GM10266 (cell line): Measurements from ENCODE around the gene ARFGEF3.

Experiments used
- DNase-seq: peaks from one replicate; pipeline ENCODE4 v3.0.0; 2012; ENCODE audit errors: extremely low spot score
- TF ChIP-seq, protein P1 (sequence below): IDR thresholded peaks from 2 replicates; pipeline ENCODE4 v1.5.1; 2012; ENCODE audit warnings: mild to moderate bottlenecking, low read depth; ENCODE audit not compliant: control insufficient read depth, insufficient read depth; ENCODE audit errors: missing control alignments

ARFGEF3 gene

DNA sequence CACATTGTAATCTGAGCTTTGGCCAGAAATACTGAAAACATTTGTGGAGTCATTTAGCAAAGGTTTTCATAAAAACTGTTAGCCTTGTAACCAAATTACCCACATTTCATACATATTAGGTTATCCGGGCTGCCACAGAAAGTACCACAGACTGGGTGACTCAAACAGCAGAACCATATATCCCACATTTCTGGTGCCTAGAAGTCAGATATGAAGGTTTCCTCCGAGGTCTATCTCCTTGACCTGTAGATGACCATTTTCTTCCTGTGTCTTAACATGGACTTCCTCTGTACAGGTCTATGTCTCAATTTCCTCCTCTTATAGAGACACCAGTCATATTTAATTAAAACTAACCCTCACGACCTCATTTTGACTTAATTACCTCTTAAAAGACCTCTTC lies 166.5 kb downstream of the ARFGEF3 start:
- DNase-seq: no peak

DNA sequence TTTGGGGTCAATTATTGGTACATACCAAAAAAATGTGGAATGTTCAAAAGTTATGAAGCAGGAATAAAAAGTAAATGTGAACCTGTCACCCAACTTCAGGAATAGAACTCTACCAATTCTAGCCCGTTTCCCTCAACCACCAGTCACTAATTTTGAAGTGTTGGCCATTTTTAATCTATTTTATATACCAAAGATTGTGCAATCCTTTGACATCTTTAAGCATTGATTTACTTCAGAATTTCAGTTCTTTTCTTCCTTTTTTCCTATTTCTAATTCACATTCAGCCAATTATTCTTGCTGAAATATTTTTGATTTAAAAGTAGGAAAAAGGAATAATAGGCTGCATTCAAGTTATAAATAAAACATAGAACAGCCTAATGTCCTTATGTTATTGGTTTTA lies 169.0 kb downstream of the ARFGEF3 start:
- TF ChIP-seq, protein P1, sequence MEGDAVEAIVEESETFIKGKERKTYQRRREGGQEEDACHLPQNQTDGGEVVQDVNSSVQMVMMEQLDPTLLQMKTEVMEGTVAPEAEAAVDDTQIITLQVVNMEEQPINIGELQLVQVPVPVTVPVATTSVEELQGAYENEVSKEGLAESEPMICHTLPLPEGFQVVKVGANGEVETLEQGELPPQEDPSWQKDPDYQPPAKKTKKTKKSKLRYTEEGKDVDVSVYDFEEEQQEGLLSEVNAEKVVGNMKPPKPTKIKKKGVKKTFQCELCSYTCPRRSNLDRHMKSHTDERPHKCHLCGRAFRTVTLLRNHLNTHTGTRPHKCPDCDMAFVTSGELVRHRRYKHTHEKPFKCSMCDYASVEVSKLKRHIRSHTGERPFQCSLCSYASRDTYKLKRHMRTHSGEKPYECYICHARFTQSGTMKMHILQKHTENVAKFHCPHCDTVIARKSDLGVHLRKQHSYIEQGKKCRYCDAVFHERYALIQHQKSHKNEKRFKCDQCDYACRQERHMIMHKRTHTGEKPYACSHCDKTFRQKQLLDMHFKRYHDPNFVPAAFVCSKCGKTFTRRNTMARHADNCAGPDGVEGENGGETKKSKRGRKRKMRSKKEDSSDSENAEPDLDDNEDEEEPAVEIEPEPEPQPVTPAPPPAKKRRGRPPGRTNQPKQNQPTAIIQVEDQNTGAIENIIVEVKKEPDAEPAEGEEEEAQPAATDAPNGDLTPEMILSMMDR: no peak
- no peak for DNase-seq

More for the DNA sequence above, 166.5 kb downstream of the ARFGEF3 start:
- TF ChIP-seq, protein P1: no peak

DNA sequence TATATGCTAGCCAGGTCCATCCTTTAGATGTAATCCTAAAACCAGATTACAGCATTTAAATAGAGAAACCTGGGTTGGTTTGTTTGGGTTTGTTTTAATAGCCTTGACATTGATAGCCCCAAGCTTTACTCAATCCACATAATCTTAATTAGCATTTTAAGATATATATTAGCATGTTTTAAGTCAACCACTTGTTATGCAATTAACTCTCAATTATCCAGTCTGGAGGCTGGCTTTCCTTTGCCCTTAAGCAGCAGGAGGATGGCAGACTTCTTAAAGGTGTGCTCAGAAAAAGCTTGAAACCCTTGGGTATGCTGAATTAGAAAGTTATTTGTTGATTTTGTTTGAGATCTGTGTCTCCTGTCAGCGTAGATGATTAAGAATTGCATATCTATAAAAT lies 169.7 kb downstream of the ARFGEF3 start:
- TF ChIP-seq, protein P1: no peak
- no peak for DNase-seq

DNA sequence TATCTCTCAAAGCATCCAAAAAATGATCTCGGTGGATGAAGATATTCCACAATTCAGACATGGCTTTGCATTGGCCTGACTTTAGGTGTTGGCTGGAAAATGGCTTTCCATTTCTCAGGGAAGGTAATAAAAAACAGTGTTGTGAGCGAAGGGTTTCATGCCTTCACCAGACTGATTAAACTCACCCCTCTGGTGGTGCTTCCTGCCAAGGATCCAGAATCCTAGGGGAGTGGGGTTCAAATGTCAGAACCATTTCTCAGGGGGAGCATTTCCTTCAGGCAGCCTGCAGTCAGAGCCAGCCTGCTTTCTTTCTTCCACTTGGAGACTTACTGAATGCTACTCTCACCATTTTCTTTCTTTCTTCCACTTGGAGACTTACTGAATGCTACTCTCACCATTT lies 170.2 kb downstream of the ARFGEF3 start:
- TF ChIP-seq, protein P1: no peak
- DNase-seq: no peak

DNA sequence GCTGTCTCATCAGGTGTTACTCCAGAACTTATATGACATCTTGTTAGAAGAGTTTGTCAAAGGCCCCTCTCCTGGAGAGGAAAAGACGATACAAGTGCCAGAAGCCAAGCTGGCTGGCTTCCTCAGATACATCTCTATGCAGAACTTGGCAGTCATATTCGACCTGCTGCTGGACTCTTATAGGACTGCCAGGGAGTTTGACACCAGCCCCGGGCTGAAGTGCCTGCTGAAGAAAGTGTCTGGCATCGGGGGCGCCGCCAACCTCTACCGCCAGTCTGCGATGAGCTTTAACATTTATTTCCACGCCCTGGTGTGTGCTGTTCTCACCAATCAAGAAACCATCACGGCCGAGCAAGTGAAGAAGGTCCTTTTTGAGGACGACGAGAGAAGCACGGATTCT lies 172.3 kb downstream of the ARFGEF3 start:
- TF ChIP-seq, protein P1: no peak
- DNase-seq: no peak

DNA sequence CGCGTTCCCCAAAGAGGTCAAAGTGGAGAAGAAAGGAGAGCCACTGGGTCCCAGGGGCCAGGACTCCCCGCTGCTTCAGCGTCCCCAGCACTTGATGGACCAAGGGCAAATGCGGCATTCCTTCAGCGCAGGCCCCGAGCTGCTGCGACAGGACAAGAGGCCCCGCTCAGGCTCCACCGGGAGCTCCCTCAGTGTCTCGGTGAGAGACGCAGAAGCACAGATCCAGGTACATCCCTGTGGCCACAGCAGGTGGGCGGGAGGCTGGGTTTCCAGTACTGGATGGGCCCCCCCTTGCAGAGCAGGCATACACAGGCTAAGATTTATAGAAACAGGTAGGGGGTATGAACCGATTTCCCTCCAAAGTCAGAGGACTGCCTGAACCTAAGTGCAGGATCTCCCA lies 173.2 kb downstream of the ARFGEF3 start:
- TF ChIP-seq, protein P1: no peak
- DNase-seq: no peak

DNA sequence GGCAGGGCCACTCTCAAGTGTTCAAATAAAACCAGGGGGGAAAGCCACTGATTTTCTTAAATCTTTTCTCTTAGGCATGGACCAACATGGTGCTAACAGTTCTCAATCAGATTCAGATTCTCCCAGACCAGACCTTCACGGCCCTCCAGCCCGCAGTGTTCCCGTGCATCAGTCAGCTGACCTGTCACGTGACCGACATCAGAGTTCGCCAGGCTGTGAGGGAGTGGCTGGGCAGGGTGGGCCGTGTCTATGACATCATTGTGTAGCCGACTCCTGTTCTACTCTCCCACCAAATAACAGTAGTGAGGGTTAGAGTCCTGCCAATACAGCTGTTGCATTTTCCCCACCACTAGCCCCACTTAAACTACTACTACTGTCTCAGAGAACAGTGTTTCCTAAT lies 174.5 kb downstream of the ARFGEF3 start:
- no peak for DNase-seq
- TF ChIP-seq, protein P1: no peak
